ENCODE data around the gene TSPEAR. TPM values are rescaled to one million over a fixed set of nuclear protein-coding genes. Genes with fewer than 3 reads are reported as not detected.
A peak's percentile ranks its signal among the peaks of the same experiment; 100 is the strongest.

TSPEAR gene
- polyA plus RNA-seq, 6 donors from 2014 or later = not detected

GRCh38 chr21:44519346-44520325, 191.7 kb downstream of the TSPEAR start:
- no peaks in the 10 kb centered on the region for H3K4me1 Mint-ChIP-seq
- peaks cover 0 to 4% (median 0%) of the 10 kb centered on the region in 7 donors for H3K9me3 Mint-ChIP-seq
- ATAC-seq (ENCODE audit: low read depth in 2 of 2) = no peak
- H3K36me3 Mint-ChIP-seq = no peaks in the 10 kb centered on the region
- H3K27me3 Mint-ChIP-seq = peaks cover 0 to 10% (median 0%) of the 10 kb centered on the region in 3 donors
- DNase-seq = no peak
- peak overlapping the region in 1 of 6 donors; percentile 24 for H3K27ac Mint-ChIP-seq
- H3K4me3 Mint-ChIP-seq = no peak overlapping the region

- Mint-ChIP-seq H3K36me3 (no peaks in the 10 kb centered on the region), H3K4me3 (no peak overlapping the region), H3K9me3 (peaks cover 0 to 4% (median 0%) of the 10 kb centered on the region in 7 donors), H3K4me1 (no peaks in the 10 kb centered on the region), H3K27me3 (peaks cover 0 to 10% (median 0%) of the 10 kb centered on the region in 3 donors), H3K27ac (no peak overlapping the region)
- ATAC-seq (ENCODE audit: low read depth in 2 of 2) (no peak), DNase-seq (no peak)
Observed at GRCh38 chr21:44518686-44519085, 192.7 kb downstream of the TSPEAR start.

DNA sequence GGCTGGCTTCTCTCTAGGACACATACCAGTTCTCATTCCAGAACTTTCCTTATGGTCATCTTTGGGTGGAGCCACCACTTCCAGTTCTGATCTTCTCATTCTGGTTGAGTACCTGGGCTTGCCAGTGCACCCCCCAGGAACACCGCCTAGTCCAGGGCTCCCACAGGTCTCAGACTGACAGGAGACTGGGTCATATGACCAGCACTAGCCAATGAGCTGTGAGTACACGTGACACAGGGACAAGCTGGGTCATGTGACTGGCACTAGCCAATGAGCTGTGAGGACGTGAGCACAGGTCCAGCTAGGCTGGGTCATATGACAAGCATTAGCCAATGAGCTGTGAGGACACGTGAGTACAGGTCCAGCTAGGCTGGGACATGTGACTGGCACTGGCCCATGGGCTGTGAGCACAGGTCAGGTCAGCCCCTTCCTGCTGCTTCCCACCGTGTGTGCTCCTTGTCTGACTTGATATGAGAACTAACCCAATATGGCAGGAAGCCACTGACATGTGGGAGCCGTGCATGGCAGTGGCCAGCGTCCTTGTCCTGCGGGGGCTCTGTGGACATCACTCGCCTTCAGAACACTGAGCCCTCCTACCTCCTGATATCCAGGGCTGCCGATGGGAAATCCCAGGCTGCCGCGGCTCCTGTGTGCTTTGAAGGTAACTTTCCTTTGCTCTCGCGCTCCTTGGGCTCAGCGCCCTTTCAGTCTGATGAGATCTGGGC, 194.0 kb downstream of the TSPEAR start:
- DNase-seq (no peak), ATAC-seq (ENCODE audit: low read depth in 2 of 2) (no peak)
- peaks cover 0 to 4% (median 0%) of the 10 kb centered on the region in 7 donors for H3K9me3 Mint-ChIP-seq
- no peaks in the 10 kb centered on the region for H3K4me1 Mint-ChIP-seq
- H3K27me3 Mint-ChIP-seq = peaks cover 0 to 12% (median 0%) of the 10 kb centered on the region in 3 donors
- no peak overlapping the region for H3K4me3 Mint-ChIP-seq
- no peak overlapping the region for H3K27ac Mint-ChIP-seq
- H3K36me3 Mint-ChIP-seq = no peaks in the 10 kb centered on the region

DNA sequence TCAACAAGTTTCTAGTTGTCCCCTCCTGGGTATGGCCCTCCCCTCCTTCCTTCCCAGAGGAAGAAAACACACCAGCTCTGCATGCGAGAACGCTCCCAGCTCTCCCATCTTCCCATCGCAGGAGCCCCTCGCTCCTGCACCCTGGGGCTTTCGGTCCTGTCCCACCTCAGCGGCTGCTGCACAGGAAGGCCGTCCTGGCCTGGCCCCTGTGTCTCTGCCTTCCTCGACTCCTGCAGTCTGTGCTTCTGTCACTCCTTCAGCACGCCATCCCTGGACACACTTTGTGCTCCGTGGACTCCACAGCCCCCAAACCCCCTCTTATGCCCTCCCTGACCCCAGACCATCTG, 194.6 kb downstream of the TSPEAR start:
- Mint-ChIP-seq H3K36me3 (no peaks in the 10 kb centered on the region), H3K27me3 (peaks cover 0 to 17% (median 0%) of the 10 kb centered on the region in 3 donors), H3K27ac (no peak overlapping the region), H3K9me3 (peaks cover 0 to 4% (median 0%) of the 10 kb centered on the region in 7 donors), H3K4me3 (no peak overlapping the region), H3K4me1 (no peaks in the 10 kb centered on the region)
- DNase-seq (no peak), ATAC-seq (ENCODE audit: low read depth in 2 of 2) (no peak)

DNA sequence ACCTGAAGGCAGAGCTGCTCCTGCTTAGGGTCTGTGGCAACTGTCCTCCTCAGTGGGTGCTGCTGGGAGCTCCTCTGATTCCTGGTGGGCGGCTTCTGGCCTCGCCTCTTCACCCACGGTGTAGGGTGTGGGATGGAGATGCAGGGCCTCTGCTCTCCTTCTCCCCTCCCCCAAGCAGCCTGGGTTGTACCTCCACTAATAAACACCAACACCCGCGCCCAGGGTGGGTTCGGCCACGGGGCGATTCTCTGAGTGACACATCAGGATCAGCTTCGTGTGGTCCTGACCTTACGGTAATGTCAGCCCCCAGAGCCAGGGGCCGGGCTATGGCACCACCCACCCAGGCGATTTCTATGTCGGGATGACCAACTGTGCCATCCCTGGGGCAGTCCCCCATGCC, 195.0 kb downstream of the TSPEAR start:
- no peak overlapping the region for H3K27ac Mint-ChIP-seq
- H3K9me3 Mint-ChIP-seq = peaks cover 0 to 4% (median 0%) of the 10 kb centered on the region in 7 donors
- DNase-seq (no peak), ATAC-seq (ENCODE audit: low read depth in 2 of 2) (no peak)
- no peaks in the 10 kb centered on the region for H3K4me1 Mint-ChIP-seq
- H3K27me3 Mint-ChIP-seq = peaks cover 0 to 22% (median 0%) of the 10 kb centered on the region in 3 donors
- no peak overlapping the region for H3K4me3 Mint-ChIP-seq
- H3K36me3 Mint-ChIP-seq = no peaks in the 10 kb centered on the region

GRCh38 chr21:44515359-44516165, 195.8 kb downstream of the TSPEAR start:
- Mint-ChIP-seq H3K27me3 (peaks cover 0 to 20% (median 0%) of the 10 kb centered on the region in 3 donors), H3K36me3 (no peaks in the 10 kb centered on the region), H3K4me3 (no peak overlapping the region), H3K27ac (no peak overlapping the region), H3K9me3 (peaks cover 0 to 4% (median 0%) of the 10 kb centered on the region in 7 donors), H3K4me1 (peaks cover 0 to 5% (median 0%) of the 10 kb centered on the region in 3 donors)
- no peak for DNase-seq
- ATAC-seq (ENCODE audit: low read depth in 2 of 2) = no peak

GRCh38 chr21:44514746-44515358, 196.5 kb downstream of the TSPEAR start:
- DNase-seq (no peak), ATAC-seq (ENCODE audit: low read depth in 2 of 2) (no peak)
- peaks cover 0 to 14% (median 0%) of the 10 kb centered on the region in 3 donors for H3K27me3 Mint-ChIP-seq
- H3K4me1 Mint-ChIP-seq = peaks cover 0 to 5% (median 0%) of the 10 kb centered on the region in 3 donors
- no peak overlapping the region for H3K4me3 Mint-ChIP-seq
- no peak overlapping the region for H3K27ac Mint-ChIP-seq
- H3K36me3 Mint-ChIP-seq = no peaks in the 10 kb centered on the region
- H3K9me3 Mint-ChIP-seq = peaks cover 0 to 4% (median 0%) of the 10 kb centered on the region in 7 donors

DNA sequence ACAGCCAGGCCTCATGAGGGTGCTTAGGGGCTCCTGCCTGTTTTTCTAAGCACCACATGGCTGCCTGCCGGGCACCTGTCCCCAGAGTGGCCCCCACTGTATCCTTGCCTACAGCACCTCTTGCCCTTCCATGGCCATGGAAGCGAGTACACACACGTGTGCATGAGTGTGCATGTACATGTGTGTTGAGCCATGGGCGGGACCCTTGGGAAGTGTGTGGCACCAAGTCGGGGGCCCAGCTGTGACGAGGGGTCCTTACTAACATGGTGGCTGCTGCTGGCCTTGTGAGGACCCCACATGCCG, 197.2 kb downstream of the TSPEAR start:
- no peak overlapping the region for H3K27ac Mint-ChIP-seq
- H3K4me3 Mint-ChIP-seq = no peak overlapping the region
- H3K27me3 Mint-ChIP-seq = peaks cover 0 to 16% (median 0%) of the 10 kb centered on the region in 3 donors
- H3K4me1 Mint-ChIP-seq = peaks cover 0 to 5% (median 0%) of the 10 kb centered on the region in 3 donors
- no peak for ATAC-seq (ENCODE audit: low read depth in 2 of 2)
- DNase-seq = no peak
- no peaks in the 10 kb centered on the region for H3K36me3 Mint-ChIP-seq
- H3K9me3 Mint-ChIP-seq = peaks cover 0 to 4% (median 0%) of the 10 kb centered on the region in 7 donors

DNA sequence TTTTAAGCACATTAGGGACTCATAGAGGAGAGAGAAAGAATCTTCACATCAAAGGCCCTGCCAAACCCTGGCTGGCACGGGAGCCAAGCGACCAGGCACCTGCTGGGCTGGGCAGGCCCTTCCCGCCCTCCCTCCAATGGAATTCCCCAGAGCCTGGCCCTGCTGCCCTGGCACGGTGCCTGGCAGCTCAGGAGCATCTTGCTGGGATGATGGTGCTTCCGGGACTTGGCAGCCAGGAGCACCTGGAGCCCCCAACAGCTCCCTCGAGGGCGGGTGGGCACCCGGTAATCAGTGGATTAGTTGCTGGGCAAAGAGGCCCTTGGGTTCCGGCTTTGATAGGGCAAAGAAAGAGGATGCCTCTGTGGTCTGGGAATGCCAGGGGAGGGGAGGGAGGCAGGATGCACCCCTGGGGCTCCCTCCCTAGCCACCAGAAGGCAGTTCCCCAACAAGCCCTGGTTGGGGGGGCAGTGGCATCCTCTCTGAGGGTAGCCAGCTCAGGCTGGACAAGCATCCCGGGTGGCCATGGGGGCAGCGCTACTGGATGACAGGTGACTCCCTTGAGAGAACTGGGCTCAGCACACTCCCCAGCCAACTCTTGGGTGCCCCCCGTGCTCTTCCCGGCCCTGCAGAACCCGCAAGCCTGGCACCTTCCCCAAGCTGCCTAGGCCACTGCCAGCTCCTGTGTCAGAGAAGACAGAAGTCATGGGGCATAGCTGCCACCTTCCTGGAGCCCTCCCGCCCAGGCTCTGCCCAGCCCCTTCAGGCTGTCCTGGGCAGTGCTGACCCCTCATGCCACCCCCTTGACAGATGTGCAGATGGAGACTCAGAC, 197.8 kb downstream of the TSPEAR start:
- H3K9me3 Mint-ChIP-seq = peaks cover 0 to 4% (median 0%) of the 10 kb centered on the region in 7 donors
- ATAC-seq (ENCODE audit: low read depth in 2 of 2) (no peak), DNase-seq (no peak)
- H3K4me1 Mint-ChIP-seq = peaks cover 0 to 5% (median 0%) of the 10 kb centered on the region in 3 donors
- H3K27ac Mint-ChIP-seq = no peak overlapping the region
- H3K27me3 Mint-ChIP-seq = peaks cover 0 to 16% (median 0%) of the 10 kb centered on the region in 3 donors
- H3K4me3 Mint-ChIP-seq = no peak overlapping the region
- H3K36me3 Mint-ChIP-seq = no peaks in the 10 kb centered on the region

DNA sequence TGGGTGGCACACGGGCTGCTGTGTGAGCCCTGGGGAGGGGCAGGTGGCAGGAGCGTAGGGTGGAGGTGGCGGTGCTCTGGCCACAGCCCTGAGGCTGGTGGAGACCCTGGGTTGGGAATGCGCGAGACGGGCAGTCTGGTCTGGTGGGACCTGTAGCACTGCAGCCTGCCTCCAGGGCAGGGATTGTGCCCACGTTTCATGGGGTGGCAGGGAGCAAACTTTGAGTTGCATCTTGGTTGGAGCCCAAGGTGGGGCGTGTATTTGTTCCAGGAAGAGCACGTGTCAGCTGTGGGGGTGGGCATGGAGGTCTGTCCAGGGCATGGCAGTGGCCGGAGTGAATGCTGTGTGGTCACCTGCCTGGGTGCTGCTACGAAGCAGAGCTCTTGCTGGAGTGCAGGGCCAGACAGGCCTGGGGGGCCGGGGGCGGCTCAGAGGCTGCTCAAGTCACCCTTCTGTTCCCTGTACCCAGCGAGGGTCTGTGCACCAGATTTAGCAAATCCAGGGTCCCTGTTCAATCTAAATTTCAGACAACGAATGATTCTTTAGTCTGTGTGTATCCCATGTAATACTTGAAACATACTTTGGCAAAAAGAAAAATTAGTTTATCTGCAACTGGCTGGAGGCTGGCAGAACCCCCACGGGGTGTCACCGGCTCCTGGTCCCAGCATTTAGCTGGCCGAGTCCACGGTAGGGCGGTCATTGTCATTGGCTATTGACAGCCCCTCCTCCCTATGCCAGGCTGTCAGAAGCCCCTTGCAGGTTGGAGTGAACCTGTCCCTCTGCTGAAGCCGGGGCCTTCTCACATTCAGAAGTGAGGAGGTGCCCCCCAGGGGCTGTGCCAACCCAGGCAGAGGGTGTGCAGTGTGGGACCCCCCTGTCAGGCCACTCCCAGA, 198.6 kb downstream of the TSPEAR start:
- Mint-ChIP-seq H3K36me3 (no peaks in the 10 kb centered on the region), H3K4me1 (peaks cover 0 to 5% (median 0%) of the 10 kb centered on the region in 3 donors), H3K9me3 (peaks cover 0 to 2% (median 0%) of the 10 kb centered on the region in 7 donors), H3K27me3 (peaks cover 0 to 16% (median 0%) of the 10 kb centered on the region in 3 donors), H3K4me3 (no peak overlapping the region), H3K27ac (no peak overlapping the region)
- ATAC-seq (ENCODE audit: low read depth in 2 of 2) (no peak), DNase-seq (no peak)

DNA sequence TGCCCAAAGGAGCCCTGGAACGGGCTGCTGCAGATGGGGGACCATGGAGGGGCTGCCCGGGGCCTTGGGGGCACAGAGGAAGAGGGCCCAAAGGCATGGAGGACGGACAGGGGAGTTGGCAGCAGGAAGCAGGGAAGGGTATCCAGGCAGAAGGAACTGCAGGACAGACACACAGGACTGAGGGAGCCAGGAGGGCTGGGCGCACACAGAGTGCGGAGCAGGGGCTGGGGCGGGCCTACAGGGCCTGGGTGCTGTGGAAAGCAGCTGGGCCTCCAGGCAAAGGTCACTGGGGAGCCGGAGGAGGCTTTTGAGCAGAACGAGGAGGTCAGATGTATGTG, 199.5 kb downstream of the TSPEAR start:
- peak overlapping the region in 1 of 8 donors; percentile 59 for H3K4me3 Mint-ChIP-seq
- H3K27ac Mint-ChIP-seq = no peak overlapping the region
- H3K27me3 Mint-ChIP-seq = peaks cover 0 to 16% (median 0%) of the 10 kb centered on the region in 3 donors
- no peak for ATAC-seq (ENCODE audit: low read depth in 2 of 2)
- peaks cover 0 to 5% (median 0%) of the 10 kb centered on the region in 3 donors for H3K4me1 Mint-ChIP-seq
- no peak for DNase-seq
- no peaks in the 10 kb centered on the region for H3K9me3 Mint-ChIP-seq
- H3K36me3 Mint-ChIP-seq = no peaks in the 10 kb centered on the region
